Superior temporal gyrus (tissue), 1 donor: ENCODE measurements around the gene BRINP2.
"Not testable (repeated sequence)": the region's sequence is repeated elsewhere in the genome, so short reads cannot be mapped to it uniquely, and the experiment has no call there.

ENCODE experiments used
- DNase-seq: peaks from one replicate; pipeline ENCODE4 v3.0.0-alpha.2; 2016; ENCODE audit errors: extremely low spot score

The BRINP2 gene

GRCh38 chr1:177315761-177316160, 145.0 kb downstream of the BRINP2 start:
- no peak for DNase-seq

GRCh38 chr1:177321434-177321833, 150.7 kb downstream of the BRINP2 start:
- not testable (repeated sequence) for DNase-seq

GRCh38 chr1:177328251-177328650, 157.5 kb downstream of the BRINP2 start:
- DNase-seq: no peak

GRCh38 chr1:177329871-177330270, 159.1 kb downstream of the BRINP2 start:
- DNase-seq: no peak
